HepG2 (cell line): Measurements from ENCODE around the gene ACVR1B. TPM values are rescaled to one million over a fixed set of nuclear protein-coding genes. Genes with fewer than 3 reads are reported as not detected.

Source experiments
- CERS6 ChIP-seq: sonication (generic); formaldehyde crosslinking; IDR thresholded peaks from 2 replicates; pipeline ENCODE4 v1.5.0; 2020; ENCODE audit warnings: missing genetic modification reagents
- HOXD1 ChIP-seq: sonication (generic); formaldehyde crosslinking; IDR thresholded peaks from 2 replicates; pipeline ENCODE4 v1.5.0; 2020; ENCODE audit warnings: missing genetic modification reagents
- TAF1 ChIP-seq: sonication (generic); formaldehyde crosslinking; IDR thresholded peaks from 2 replicates; pipeline ENCODE4 v1.4.0; 2020; ENCODE audit warnings: missing genetic modification reagents
- TRIM24 ChIP-seq: sonication (generic); formaldehyde crosslinking; IDR thresholded peaks from 2 replicates; pipeline ENCODE4 v1.8.0; 2022; ENCODE audit warnings: mild to moderate bottlenecking, missing genetic modification reagents
- U2AF1 ChIP-seq: fragments of 200-400 bp; formaldehyde crosslinking; optimal IDR thresholded peaks from 2 replicates; pipeline ENCODE3; 2017; ENCODE audit warnings: mild to moderate bottlenecking, low read depth, low read length
- ZFP62 ChIP-seq: sonication (generic); formaldehyde crosslinking; IDR thresholded peaks from 2 replicates; pipeline ENCODE4 v1.4.0; 2020; ENCODE audit warnings: missing genetic modification reagents
- ZNF124 ChIP-seq: sonication (generic); formaldehyde crosslinking; IDR thresholded peaks from 2 replicates; pipeline ENCODE4 v1.4.0; 2020; ENCODE audit warnings: missing genetic modification reagents
- ZNF629 ChIP-seq: sonication (generic); formaldehyde crosslinking; conservative IDR thresholded peaks from 2 replicates; pipeline ENCODE4 v1.5.0; 2020; ENCODE audit warnings: missing genetic modification reagents
- ZNF646 ChIP-seq: sonication (generic); formaldehyde crosslinking; IDR thresholded peaks from 2 replicates; pipeline ENCODE4 v1.9.0; 2021; ENCODE audit warnings: mild to moderate bottlenecking, missing genetic modification reagents
- ZNF790 ChIP-seq: sonication (generic); formaldehyde crosslinking; IDR thresholded peaks from 2 replicates; pipeline ENCODE4 v1.8.0; 2022; ENCODE audit warnings: missing genetic modification reagents, mild to moderate bottlenecking, borderline replicate concordance
- ZSCAN20 ChIP-seq: sonication (generic); formaldehyde crosslinking; IDR thresholded peaks from 2 replicates; pipeline ENCODE4 v1.4.0; 2020; ENCODE audit warnings: missing genetic modification reagents, mild to moderate bottlenecking, borderline replicate concordance
- polyA plus RNA-seq, 8 experiments: library from polyadenylated mRNA; depleted of rRNA in 3 of 8; stranded (reverse) in 7 of 8; unstranded in 1 of 8; fragments of >200 nt; fragmentation: Illumina TruSeq in 4 of 8; extraction: Trizol in 4 of 8; gene quantifications; 2 replicates each; pipeline versions ENCODE4 v1.2.1 to v1.2.3, GENCODE V29; 2011 to 2016; ENCODE audit warnings: low read depth in 4 of 8, missing spikeins in 1 of 8, mixed read lengths in 1 of 8; ENCODE audit not compliant: insufficient read depth in 1 of 8
- total RNA-seq, 5 experiments: library from RNA; depleted of rRNA; stranded (reverse); fragments of >200 nt; fragmentation: Illumina TruSeq; extraction: Trizol; gene quantifications; 2 replicates each; pipeline ENCODE4 v1.2.3, GENCODE V29; 2016; ENCODE audit warnings: low read depth in 1 of 5
- TF ChIP-seq, protein P1 (sequence below): sonication (generic); formaldehyde crosslinking; IDR thresholded peaks from 2 replicates; pipeline ENCODE4 v1.9.0; 2021; ENCODE audit warnings: missing genetic modification reagents, mild to moderate bottlenecking, borderline replicate concordance

Gene ACVR1B
- total and polyA plus RNA-seq, 2 of the 13 experiments (the other 11 are each of a cell fraction or from before 2014, with no cell fraction given), result 8.9 to 12.1 TPM

DNA sequence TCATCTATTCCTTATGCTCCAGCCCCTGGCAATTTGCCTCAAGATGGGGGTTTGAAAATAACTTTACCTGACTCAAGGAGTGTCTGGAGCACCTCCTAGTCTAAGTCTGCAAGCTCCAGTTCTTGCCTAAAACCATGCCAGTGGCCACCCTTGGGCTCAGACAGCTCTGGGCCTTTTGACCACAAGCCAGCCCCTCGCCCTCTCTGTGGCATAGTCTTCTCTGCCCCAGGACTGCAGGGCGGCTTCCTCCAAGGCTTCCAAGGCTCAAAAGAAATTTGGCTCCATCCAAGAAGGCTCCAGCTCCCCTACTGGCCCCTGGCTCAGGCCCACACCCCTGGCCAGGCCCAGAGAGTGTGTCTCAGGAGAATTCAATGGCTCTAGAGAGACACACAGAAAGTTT is 29.4 kb upstream of the ACVR1B start (continued):
- TF ChIP-seq ZNF646 (CRISPR knock-in tag) (no peak), TRIM24 (CRISPR knock-in tag) (no peak), ZNF790 (CRISPR knock-in tag) (no peak), CERS6 (CRISPR knock-in tag) (no peak), ZNF629 (no peak), TAF1 (CRISPR knock-in tag) (no peak), ZFP62 (no peak), HOXD1 (CRISPR knock-in tag) (no peak), ZNF124 (CRISPR knock-in tag) (no peak), U2AF1 (no peak), ZSCAN20 (CRISPR knock-in tag) (no peak)
- TF ChIP-seq, protein P1, sequence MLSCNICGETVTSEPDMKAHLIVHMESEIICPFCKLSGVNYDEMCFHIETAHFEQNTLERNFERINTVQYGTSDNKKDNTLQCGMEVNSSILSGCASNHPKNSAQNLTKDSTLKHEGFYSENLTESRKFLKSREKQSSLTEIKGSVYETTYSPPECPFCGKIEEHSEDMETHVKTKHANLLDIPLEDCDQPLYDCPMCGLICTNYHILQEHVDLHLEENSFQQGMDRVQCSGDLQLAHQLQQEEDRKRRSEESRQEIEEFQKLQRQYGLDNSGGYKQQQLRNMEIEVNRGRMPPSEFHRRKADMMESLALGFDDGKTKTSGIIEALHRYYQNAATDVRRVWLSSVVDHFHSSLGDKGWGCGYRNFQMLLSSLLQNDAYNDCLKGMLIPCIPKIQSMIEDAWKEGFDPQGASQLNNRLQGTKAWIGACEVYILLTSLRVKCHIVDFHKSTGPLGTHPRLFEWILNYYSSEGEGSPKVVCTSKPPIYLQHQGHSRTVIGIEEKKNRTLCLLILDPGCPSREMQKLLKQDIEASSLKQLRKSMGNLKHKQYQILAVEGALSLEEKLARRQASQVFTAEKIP (CRISPR knock-in tag), result no peak
- TF ChIP-seq, all 625 proteins: peak for 0
